Globus pallidus (tissue), 1 donor: ENCODE measurements around the gene ZNF804A.

Experiments used
- DNase-seq: peaks from one replicate; pipeline ENCODE4 v3.0.0-alpha.2; 2015; ENCODE audit warnings: low spot score

The ZNF804A gene

DNA sequence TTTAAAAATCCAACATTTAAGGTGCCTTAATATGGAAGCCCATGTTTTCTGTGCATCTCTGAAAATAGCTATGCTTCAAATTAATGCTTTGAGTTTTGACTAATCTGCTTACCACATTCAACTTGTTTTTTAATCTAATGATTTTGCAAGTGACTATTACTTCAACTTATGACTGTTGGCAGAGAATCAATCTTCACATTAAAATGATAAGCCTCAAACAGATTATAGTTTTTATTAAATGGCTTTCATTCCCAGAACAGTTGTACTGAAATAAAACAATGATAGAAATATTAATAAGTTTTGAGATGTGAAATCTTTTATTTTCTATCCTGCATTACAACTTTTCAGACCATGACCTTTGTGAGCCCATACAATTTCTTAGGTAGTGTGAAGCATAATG lies 347.5 kb downstream of the ZNF804A start:
- no peak for DNase-seq

DNA sequence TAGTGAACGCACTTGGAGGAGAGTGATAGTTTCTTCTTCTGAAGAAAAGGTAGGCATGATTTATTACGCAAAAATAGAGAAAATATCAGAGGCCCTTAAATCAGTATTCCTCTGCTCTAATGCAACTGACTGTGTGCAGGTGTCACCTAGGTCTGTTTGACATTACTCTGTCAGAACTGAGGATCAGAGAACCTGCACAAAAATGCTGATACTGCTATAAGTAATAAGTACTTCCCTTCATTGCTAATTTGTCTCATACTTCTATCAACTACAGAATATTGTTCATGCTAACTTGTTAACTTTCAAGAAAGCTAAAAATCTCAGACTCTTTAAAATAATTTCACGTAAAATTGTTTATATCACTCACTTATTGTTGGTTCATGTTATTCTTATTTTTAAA lies 358.5 kb downstream of the ZNF804A start:
- DNase-seq, result no peak

GRCh38 chr2:184971546-184972068 lies 373.3 kb downstream of the ZNF804A start:
- no peak for DNase-seq
